HEK293 (cell line): ENCODE results near the gene RIGI.

Source experiments
- CTCF ChIA-PET: fragments of 350-600 bp; formaldehyde crosslinking; extraction: SDS; loops from one replicate; lab custom pipeline; 2021; ENCODE audit warnings: antibody characterized with exemption; lab: Yijun Ruan, JAX
- POLR2A ChIA-PET: fragments of 300-600 bp; formaldehyde crosslinking; extraction: SDS; loops from one replicate; lab custom pipeline; 2020; ENCODE audit warnings: antibody characterized with exemption, inconsistent platforms; lab: Yijun Ruan, JAX
- H3K27ac ChIP-seq: fragments of 200-500 bp; sonication (Bioruptor generic); 2 replicates; pipeline ENCODE4 v1.5.1; 2014; ENCODE audit warnings: low read depth, low read length, control low read depth, inconsistent platforms; ENCODE audit errors: extremely low read depth
- H3K36me3 ChIP-seq, 2 experiments: fragments of 200-500 bp in 1 of 2; sonication (Bioruptor generic) in 1 of 2; 1 replicate in 1 of 2; 2 replicates in 1 of 2; pipeline ENCODE4 v1.5.1; 2014 to 2017; ENCODE audit warnings: inconsistent platforms in 2 of 2, low read length in 2 of 2; ENCODE audit not compliant: control insufficient read depth in 2 of 2, insufficient read depth in 1 of 2
- H3K4me1 ChIP-seq: fragments of 200-500 bp; sonication (Bioruptor generic); 2 replicates; pipeline ENCODE4 v1.5.1; 2014; ENCODE audit warnings: mild to moderate bottlenecking, low read length, inconsistent platforms; ENCODE audit not compliant: control insufficient read depth, insufficient read depth
- H3K4me3 ChIP-seq: 2 replicates; pipeline ENCODE4 v1.5.1; 2011; ENCODE audit warnings: low read depth, mild to moderate bottlenecking, control low read depth, low read length, moderate library complexity
- H3K9me3 ChIP-seq: fragments of 200-500 bp; sonication (Bioruptor generic); 2 replicates; pipeline ENCODE4 v1.5.1; 2014; ENCODE audit warnings: low read depth, low read length, inconsistent platforms; ENCODE audit not compliant: control insufficient read depth, insufficient read depth
- ATF2 ChIP-seq: fragments of 450-650 bp; formaldehyde crosslinking; IDR thresholded peaks from 2 replicates; pipeline ENCODE4 v1.5.1; 2016; ENCODE audit warnings: missing biosample characterization, missing genetic modification characterization, low read depth
- BCL6B ChIP-seq: fragments of 450-650 bp; formaldehyde crosslinking; IDR thresholded peaks from 2 replicates; pipeline ENCODE4 v1.5.1; 2017; ENCODE audit warnings: missing biosample characterization, missing genetic modification characterization
- GLIS1 ChIP-seq: fragments of 450-650 bp; formaldehyde crosslinking; IDR thresholded peaks from 2 replicates; pipeline ENCODE4 v1.5.1; 2016; ENCODE audit warnings: missing biosample characterization, missing genetic modification characterization
- HOXC10 ChIP-seq: sonication (generic); formaldehyde crosslinking; IDR thresholded peaks from 2 replicates; pipeline ENCODE4 v1.8.1; 2023; ENCODE audit warnings: mild to moderate bottlenecking, missing genetic modification reagents
- HOXD13 ChIP-seq: sonication (generic); formaldehyde crosslinking; IDR thresholded peaks from 2 replicates; pipeline ENCODE4 v1.8.0; 2022; ENCODE audit warnings: missing genetic modification reagents, borderline replicate concordance
- OVOL3 ChIP-seq: fragments of 450-650 bp; formaldehyde crosslinking; IDR thresholded peaks from 2 replicates; pipeline ENCODE4 v1.5.1; 2016; ENCODE audit warnings: missing biosample characterization, missing genetic modification characterization
- PRDM10 ChIP-seq: fragments of 450-650 bp; formaldehyde crosslinking; IDR thresholded peaks from 2 replicates; pipeline ENCODE4 v1.5.1; 2016; ENCODE audit warnings: missing biosample characterization, missing genetic modification characterization
- RBAK ChIP-seq: fragments of 450-650 bp; formaldehyde crosslinking; IDR thresholded peaks from 2 replicates; pipeline ENCODE4 v1.5.1; 2016; ENCODE audit warnings: missing biosample characterization, missing genetic modification characterization
- REPIN1 ChIP-seq: fragments of 450-650 bp; formaldehyde crosslinking; IDR thresholded peaks from 2 replicates; pipeline ENCODE4 v1.5.1; 2017; ENCODE audit warnings: missing biosample characterization, missing genetic modification characterization, low read depth
- SCRT1 ChIP-seq: fragments of 450-650 bp; formaldehyde crosslinking; IDR thresholded peaks from 2 replicates; pipeline ENCODE4 v1.5.1; 2016; ENCODE audit warnings: missing biosample characterization, missing genetic modification characterization, borderline replicate concordance
- SCRT2 ChIP-seq: fragments of 450-650 bp; formaldehyde crosslinking; IDR thresholded peaks from 2 replicates; pipeline ENCODE4 v1.5.1; 2016; ENCODE audit warnings: missing biosample characterization, missing genetic modification characterization
- YY2 ChIP-seq: fragments of 450-650 bp; formaldehyde crosslinking; IDR thresholded peaks from 2 replicates; pipeline ENCODE4 v1.5.1; 2016; ENCODE audit warnings: missing biosample characterization, missing genetic modification characterization
- ZBTB21 ChIP-seq: fragments of 450-650 bp; formaldehyde crosslinking; IDR thresholded peaks from 2 replicates; pipeline ENCODE4 v1.5.1; 2017; ENCODE audit warnings: missing biosample characterization, missing genetic modification characterization
- ZBTB44 ChIP-seq: fragments of 450-650 bp; IDR thresholded peaks from 2 replicates; pipeline ENCODE4 v1.5.1; 2018; ENCODE audit warnings: missing biosample characterization, mild to moderate bottlenecking, missing genetic modification characterization
- ZFP41 ChIP-seq: fragments of 450-650 bp; formaldehyde crosslinking; IDR thresholded peaks from 2 replicates; pipeline ENCODE4 v1.5.1; 2016; ENCODE audit warnings: missing biosample characterization, missing genetic modification characterization, borderline replicate concordance
- ZFP69B ChIP-seq: fragments of 450-650 bp; formaldehyde crosslinking; IDR thresholded peaks from 2 replicates; pipeline ENCODE4 v1.5.1; 2016; ENCODE audit warnings: missing biosample characterization, missing genetic modification characterization
- ZNF10 ChIP-seq: fragments of 450-650 bp; formaldehyde crosslinking; IDR thresholded peaks from 2 replicates; pipeline ENCODE4 v1.5.1; 2017; ENCODE audit warnings: missing biosample characterization, missing genetic modification characterization
- ZNF114 ChIP-seq: fragments of 450-650 bp; formaldehyde crosslinking; IDR thresholded peaks from 2 replicates; pipeline ENCODE4 v1.5.0; 2017; ENCODE audit warnings: missing biosample characterization, missing genetic modification characterization
- ZNF223 ChIP-seq: fragments of 450-650 bp; formaldehyde crosslinking; IDR thresholded peaks from 2 replicates; pipeline ENCODE4 v1.5.1; 2016; ENCODE audit warnings: missing biosample characterization, missing genetic modification characterization
- ZNF23 ChIP-seq: fragments of 450-650 bp; formaldehyde crosslinking; IDR thresholded peaks from 2 replicates; pipeline ENCODE4 v1.5.1; 2016; ENCODE audit warnings: missing biosample characterization, missing genetic modification characterization, borderline replicate concordance
- ZNF274 ChIP-seq, 2 experiments: fragments of 200-500 bp in 1 of 2; fragments of 450-650 bp in 1 of 2; sonication (Bioruptor generic) in 1 of 2; formaldehyde crosslinking in 1 of 2; IDR thresholded peaks; 2 replicates each; pipeline versions ENCODE4 v1.5.1 to v1.6.1; 2014 to 2016; ENCODE audit warnings: borderline replicate concordance in 1 of 2, inconsistent platforms in 1 of 2, low read length in 1 of 2, missing biosample characterization in 1 of 2, missing genetic modification characterization in 1 of 2
- ZNF341 ChIP-seq: fragments of 450-650 bp; formaldehyde crosslinking; IDR thresholded peaks from 2 replicates; pipeline ENCODE4; 2016; ENCODE audit warnings: low read depth, missing biosample characterization, missing genetic modification characterization
- ZNF416 ChIP-seq: fragments of 450-650 bp; formaldehyde crosslinking; IDR thresholded peaks from 2 replicates; pipeline ENCODE4 v1.5.1; 2016; ENCODE audit warnings: missing biosample characterization, missing genetic modification characterization
- ZNF433 ChIP-seq: fragments of 450-650 bp; formaldehyde crosslinking; IDR thresholded peaks from 2 replicates; pipeline ENCODE4 v1.5.1; 2016; ENCODE audit warnings: missing biosample characterization, missing genetic modification characterization, low read depth
- ZNF501 ChIP-seq: fragments of 450-650 bp; formaldehyde crosslinking; IDR thresholded peaks from 2 replicates; pipeline ENCODE4 v1.5.1; 2016; ENCODE audit warnings: missing biosample characterization, missing genetic modification characterization
- ZNF549 ChIP-seq: fragments of 450-650 bp; IDR thresholded peaks from 2 replicates; pipeline ENCODE4 v1.5.1; 2018; ENCODE audit warnings: missing biosample characterization, missing genetic modification characterization, mild to moderate bottlenecking, inconsistent platforms, moderate library complexity
- ZNF629 ChIP-seq: fragments of 450-650 bp; formaldehyde crosslinking; IDR thresholded peaks from 2 replicates; pipeline ENCODE4 v1.5.1; 2017; ENCODE audit warnings: missing biosample characterization, missing genetic modification characterization
- ZNF658 ChIP-seq: fragments of 450-650 bp; formaldehyde crosslinking; IDR thresholded peaks from 2 replicates; pipeline ENCODE4; 2016; ENCODE audit warnings: missing biosample characterization, missing genetic modification characterization
- ZNF777 ChIP-seq: fragments of 450-650 bp; formaldehyde crosslinking; IDR thresholded peaks from 2 replicates; pipeline ENCODE4 v1.5.1; 2017; ENCODE audit warnings: missing biosample characterization, missing genetic modification characterization, borderline replicate concordance
- ZSCAN23 ChIP-seq: fragments of 450-650 bp; formaldehyde crosslinking; IDR thresholded peaks from 2 replicates; pipeline ENCODE4 v1.5.1; 2016; ENCODE audit warnings: missing biosample characterization, missing genetic modification characterization
- TF ChIP-seq, protein P1 (sequence below): fragments of 450-650 bp; formaldehyde crosslinking; IDR thresholded peaks from 2 replicates; pipeline ENCODE4 v1.5.1; 2017; ENCODE audit warnings: missing biosample characterization, missing genetic modification characterization

Gene RIGI

DNA sequence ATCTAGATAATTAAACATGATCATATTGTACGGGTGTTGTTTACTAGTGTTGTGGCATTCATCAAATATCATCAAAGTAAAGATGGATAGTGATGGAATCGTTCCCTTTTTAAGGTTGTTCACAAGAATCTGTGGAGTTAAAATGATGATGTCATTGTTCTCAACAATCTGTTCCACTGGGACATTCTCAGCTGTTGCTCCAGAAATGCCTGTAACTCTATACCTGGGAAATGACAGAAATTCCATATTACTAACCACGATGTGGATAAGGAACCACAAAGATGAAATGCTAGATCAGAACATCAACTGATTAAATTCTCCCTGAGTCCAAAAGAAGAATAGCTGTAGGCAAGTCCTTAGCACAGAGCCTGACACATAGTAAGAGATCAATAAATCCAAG, 38.0 kb downstream of the RIGI start:
- CTCF ChIA-PET: interaction anchor here (0.8 to 2.2 kb wide), 3 partner anchors 38 to 92 kb away, joined by 3 to 29 read pairs (median 3); partner anchors contain the start of gene RIGI
- TF ChIP-seq HOXC10 (CRISPR knock-in tag): no peak
- TF ChIP-seq ZNF274 (IDR thresholded peaks at IDR 0.05; ENCODE audit: low read length): no peak
- TF ChIP-seq ZNF274 (tag by site-specific recombination; IDR thresholded peaks at IDR 0.05; ENCODE audit: borderline replicate concordance): no peak
- TF ChIP-seq ZNF777 (tag by site-specific recombination): no peak
- TF ChIP-seq RBAK (tag by site-specific recombination): no peak
- TF ChIP-seq ZNF23 (tag by site-specific recombination): no peak
- TF ChIP-seq ZFP69B (tag by site-specific recombination): no peak
- TF ChIP-seq ZNF629 (tag by site-specific recombination): peak; percentile 34; the same call in 1 of the 2 replicates
- no peak for TF ChIP-seq ZSCAN23 (tag by site-specific recombination)
- no peak for TF ChIP-seq OVOL3 (tag by site-specific recombination)
- TF ChIP-seq ZNF114 (tag by site-specific recombination): no peak
- no peak for TF ChIP-seq GLIS1
- TF ChIP-seq PRDM10 (tag by site-specific recombination): no peak
- TF ChIP-seq ZNF501: no peak
- TF ChIP-seq ZNF416 (tag by site-specific recombination): no peak
- no peak for TF ChIP-seq REPIN1 (tag by site-specific recombination)
- TF ChIP-seq SCRT1 (tag by site-specific recombination): no peak
- peak; percentile 84 for TF ChIP-seq ATF2 (tag by site-specific recombination)
- no peak for TF ChIP-seq ZNF658 (tag by site-specific recombination)
- TF ChIP-seq ZNF10: peak; percentile 70; the same call in 1 of the 2 replicates
- TF ChIP-seq ZBTB44 (tag by site-specific recombination): no peak
- no peak for TF ChIP-seq ZNF223
- no peak for TF ChIP-seq ZNF433
- TF ChIP-seq ZNF341 (tag by site-specific recombination): no peak
- TF ChIP-seq, protein P1, sequence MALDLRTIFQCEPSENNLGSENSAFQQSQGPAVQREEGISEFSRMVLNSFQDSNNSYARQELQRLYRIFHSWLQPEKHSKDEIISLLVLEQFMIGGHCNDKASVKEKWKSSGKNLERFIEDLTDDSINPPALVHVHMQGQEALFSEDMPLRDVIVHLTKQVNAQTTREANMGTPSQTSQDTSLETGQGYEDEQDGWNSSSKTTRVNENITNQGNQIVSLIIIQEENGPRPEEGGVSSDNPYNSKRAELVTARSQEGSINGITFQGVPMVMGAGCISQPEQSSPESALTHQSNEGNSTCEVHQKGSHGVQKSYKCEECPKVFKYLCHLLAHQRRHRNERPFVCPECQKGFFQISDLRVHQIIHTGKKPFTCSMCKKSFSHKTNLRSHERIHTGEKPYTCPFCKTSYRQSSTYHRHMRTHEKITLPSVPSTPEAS: no peak
- no peak for TF ChIP-seq BCL6B
- TF ChIP-seq ZFP41: no peak
- peak; percentile 89 for TF ChIP-seq SCRT2 (tag by site-specific recombination)
- no peak for TF ChIP-seq YY2 (tag by site-specific recombination)
- TF ChIP-seq ZNF549 (tag by site-specific recombination): no peak
- TF ChIP-seq HOXD13: no peak
- TF ChIP-seq ZBTB21: peak; percentile 49; the same call in 1 of the 2 replicates

More for the DNA sequence above, 38.0 kb downstream of the RIGI start:
- Histone ChIP-seq H3K36me3 (peaks cover 0 to 58% of the 10 kb centered on the region in 2 experiments; a peak in 1 of 3 replicates), H3K27ac (no peak overlapping the region), H3K4me3 (no peak overlapping the region), H3K4me1 (no peaks in the 10 kb centered on the region), H3K9me3 (no peaks in the 10 kb centered on the region)
- POLR2A ChIA-PET: interaction anchor here (2.5 kb wide), 1 partner anchor 38 kb away, joined by 8 read pairs; the partner anchor contains the start of gene RIGI
